ENCODE results near the gene RSPH1. TPM values are rescaled to one million over a fixed set of nuclear protein-coding genes. Genes with fewer than 3 reads are reported as not detected.

RSPH1 gene
- total and polyA plus RNA-seq, 2 of the 8 experiments (the other 6 are each of a cell fraction or from before 2014, with no cell fraction given): 0.24 TPM; not detected in 1

DNA sequence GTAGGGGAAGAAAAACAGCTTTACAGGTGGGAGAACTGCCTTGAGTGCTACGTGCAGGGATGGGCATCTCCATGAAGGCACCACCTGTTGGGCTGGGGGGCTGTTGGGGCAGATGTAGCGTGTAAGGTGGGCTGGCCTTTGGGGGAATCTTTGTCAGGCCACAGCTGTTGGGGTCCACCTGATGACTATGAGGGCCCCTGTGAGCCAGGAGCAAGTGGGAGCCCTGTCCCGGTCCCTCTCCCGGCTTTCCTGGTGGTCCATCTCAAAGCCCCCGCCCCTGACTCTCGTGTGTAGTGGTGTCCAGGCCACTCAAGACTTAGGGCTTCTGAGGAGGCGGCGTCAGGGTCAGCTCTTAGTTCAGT, 31.1 kb upstream of the RSPH1 start (continued):
- TF ChIP-seq TAF7 (optimal IDR thresholded peaks at IDR 0.05; ENCODE audit: borderline replicate concordance, low read depth, low read length): no peak
- no peak for TF ChIP-seq ZNF274 (IDR thresholded peaks at IDR 0.05; ENCODE audit: borderline replicate concordance, extremely low read depth, low read length)

Data from H1 (cell line).